COLO668 (cell line): Measurements from ENCODE around the gene SLC9A1.

Source experiments
- DNase-seq: peaks from one replicate; lab custom pipeline; 2025; ENCODE audit not compliant: unreplicated experiment; lab: John Stamatoyannopoulos, UW

The SLC9A1 gene

DNA sequence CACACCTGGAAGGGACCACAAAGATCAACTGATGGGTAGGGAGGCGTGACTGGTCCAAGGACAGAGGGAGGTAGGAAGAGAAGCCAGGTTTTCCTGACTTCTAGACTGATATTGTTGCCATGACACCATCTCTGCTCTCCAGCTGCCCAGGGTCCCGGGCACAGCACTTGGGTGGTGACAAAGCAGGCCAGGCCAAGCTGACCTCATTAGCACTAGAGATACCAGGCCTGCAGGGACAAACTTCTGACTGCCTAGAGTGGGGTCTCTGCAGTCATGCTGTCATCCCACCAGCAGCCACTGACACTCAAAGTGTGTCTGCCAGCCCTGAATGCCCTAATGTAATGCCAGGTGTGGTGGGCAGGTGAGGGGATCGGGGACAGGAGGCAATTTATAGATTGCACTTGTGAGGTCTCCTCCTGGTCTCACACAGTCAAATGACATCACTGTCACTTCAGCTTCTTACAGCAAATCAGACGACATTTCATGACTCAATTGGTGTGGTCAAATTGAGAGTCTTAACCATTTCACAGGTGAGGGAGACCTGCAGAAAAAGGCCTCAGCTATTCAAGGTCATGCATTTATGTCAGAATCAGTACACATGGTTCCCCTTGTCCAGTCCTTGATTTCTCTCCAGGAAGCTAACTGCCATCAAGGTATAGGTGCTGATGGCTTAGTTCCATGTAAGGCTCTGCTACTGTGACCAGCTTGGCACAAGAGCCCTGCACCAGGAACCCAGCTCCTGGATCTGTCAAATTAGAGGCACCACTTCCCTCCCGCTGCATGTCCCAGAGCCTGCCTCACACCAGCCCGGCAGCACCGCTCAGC, 2.7 kb downstream of the SLC9A1 start:
- no peak for DNase-seq

DNA sequence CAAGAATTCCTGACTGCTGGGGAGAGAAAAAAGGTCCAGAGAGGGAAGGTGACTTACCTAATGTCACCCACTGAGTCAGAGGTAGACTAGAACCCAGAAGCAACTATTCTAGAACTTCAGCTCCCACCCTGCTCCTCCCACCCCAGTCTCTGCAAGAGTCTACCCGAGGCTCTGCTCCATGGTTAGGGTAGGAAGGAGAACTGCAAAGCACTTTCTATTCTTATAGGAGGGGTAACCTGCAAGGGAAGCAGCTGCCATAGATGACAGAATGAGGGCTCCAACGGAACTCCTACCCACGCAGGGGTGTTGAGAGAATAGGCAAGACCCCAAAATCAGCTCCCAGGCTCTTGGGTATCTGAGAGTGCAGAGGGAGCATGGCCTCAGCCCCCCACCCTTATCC, 4.3 kb downstream of the SLC9A1 start:
- no peak for DNase-seq

DNA sequence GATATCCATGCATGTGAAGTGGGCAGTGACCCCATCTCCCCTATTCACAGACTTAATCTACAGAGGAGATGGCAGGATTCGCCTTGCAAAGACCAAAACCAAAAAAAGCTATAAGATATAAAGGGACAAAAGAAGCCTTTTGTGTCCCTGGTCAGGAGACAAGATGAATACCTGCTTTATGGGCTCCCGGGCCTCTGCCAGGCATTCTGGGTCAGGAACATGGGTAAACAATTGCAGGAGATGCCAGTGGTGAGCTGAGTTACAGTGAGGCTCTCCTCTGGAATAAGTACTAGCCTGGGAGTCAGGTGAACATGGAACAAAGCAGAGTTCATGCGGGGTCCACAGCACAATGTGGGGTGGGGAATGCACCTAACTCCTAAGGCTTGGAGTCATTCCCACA, 4.7 kb downstream of the SLC9A1 start:
- DNase-seq, result no peak

DNA sequence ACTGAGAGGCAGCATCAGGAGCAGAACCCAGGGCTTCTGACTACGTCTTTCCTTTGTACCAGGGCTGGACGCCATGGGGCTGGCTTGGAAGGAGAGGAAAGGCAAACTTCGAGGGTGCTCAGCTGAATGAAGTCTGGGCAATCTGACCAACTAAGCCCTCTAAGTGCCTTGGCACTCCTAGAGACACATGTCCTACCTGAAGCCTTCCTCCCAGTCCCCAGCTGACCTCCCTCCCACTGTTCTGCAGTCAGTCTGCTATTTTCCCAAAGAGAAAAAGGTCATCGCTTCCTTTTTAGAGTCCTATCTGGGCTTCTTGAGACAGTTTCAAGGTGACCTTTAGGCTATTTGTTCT, 5.2 kb downstream of the SLC9A1 start:
- no peak for DNase-seq

DNA sequence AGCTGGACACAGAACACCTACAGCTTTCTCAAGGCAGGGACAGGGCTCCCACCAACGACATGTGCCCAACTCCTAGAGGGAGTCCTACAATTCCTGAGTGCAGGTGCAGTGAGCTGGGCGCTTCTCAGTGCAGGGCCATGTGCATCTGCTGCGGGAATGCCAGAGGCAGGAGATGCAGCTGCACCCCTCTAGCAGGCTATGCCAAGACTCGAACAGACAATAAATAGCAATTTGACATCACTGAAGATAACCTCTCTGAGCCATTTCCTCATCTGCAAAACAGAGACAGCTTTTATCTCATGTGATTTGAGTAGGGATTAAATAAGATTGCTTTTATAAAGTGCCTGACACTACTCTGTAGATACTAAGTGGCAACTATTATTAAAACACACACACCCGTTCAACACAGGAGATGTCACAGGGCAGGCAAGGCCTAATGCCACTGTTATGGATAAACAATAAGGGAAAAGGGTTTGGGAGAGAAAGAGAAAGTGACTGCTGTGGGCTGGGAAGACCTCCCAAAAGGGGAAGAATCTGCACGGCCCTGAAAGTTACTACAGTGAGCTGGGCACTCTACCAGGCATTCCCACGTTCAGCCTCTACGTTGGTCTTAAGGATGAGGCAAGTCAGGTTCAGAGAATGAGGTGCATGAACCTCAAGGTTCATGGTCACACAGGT, 5.7 kb downstream of the SLC9A1 start:
- peak; percentile 33 for DNase-seq

DNA sequence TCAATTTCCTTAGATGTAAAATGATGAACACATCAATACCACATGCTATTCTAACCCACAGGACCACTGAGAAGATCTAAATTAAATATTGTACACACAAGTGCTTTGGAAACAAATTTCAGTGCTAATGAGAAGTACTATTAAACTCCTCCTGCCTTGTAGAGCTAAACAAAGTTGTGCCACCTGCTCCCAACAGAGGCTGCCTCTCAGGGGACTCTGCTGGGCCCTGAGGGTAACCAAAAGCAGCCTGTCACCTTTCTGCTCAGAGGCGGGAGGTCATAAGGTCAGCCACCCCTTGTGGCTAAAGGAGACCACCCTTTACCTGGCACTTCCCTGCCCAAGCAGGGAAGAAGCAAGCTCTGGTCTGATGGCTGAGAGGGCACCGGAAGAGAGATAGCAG, 6.3 kb downstream of the SLC9A1 start:
- no peak for DNase-seq

DNA sequence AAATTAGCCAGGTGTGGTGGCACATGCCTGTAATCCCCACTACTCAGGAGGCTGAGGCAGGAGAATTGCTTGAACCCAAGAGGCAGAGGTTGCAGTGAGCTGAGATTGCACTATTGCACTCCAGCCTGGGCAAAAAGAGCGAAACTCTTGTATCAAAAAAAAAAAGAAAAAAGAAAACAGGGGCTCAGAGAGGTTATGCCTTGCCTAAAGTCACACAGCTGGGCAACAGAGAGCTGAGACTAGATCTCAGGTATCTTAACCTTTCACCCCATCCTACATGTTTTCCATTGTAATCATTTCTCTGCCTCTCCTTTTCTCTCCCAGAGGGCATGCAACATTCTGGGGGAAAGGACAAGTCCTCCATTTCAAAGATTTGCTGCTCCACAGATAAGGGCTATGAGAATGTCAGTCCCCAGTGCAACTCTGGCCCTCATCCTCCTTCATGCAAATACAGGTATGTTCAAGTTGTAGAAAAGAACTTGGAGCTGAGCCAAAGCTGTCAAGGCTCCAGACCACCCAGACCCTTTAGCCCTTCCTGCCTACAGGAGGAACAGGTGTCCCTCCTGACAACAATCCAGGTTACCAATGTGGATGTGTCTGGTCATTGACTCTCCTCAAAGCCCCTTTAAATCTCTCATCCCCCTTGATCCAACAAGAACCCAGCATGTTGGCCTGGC, 6.9 kb downstream of the SLC9A1 start:
- no peak for DNase-seq

DNA sequence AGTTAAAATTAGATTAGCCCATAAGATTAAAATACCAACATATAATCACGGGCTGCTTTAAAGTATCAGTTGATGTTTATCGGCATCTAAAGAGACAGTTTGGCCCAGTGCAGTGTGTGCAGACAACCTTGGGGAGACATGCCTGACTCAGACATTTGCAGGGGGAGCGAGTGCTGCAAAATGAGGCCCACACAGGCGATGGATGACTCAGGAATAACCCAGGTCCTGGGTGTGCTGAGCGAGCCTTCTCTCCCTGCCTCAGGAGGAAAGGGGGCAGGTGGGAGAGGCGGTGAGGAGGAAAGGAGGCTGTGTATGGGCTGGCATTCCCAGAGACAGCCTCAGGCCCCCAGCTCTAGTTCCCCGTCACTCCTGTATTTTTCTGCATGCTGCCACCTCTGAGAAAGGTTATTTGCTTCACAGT, 9.0 kb downstream of the SLC9A1 start:
- DNase-seq, result no peak

DNA sequence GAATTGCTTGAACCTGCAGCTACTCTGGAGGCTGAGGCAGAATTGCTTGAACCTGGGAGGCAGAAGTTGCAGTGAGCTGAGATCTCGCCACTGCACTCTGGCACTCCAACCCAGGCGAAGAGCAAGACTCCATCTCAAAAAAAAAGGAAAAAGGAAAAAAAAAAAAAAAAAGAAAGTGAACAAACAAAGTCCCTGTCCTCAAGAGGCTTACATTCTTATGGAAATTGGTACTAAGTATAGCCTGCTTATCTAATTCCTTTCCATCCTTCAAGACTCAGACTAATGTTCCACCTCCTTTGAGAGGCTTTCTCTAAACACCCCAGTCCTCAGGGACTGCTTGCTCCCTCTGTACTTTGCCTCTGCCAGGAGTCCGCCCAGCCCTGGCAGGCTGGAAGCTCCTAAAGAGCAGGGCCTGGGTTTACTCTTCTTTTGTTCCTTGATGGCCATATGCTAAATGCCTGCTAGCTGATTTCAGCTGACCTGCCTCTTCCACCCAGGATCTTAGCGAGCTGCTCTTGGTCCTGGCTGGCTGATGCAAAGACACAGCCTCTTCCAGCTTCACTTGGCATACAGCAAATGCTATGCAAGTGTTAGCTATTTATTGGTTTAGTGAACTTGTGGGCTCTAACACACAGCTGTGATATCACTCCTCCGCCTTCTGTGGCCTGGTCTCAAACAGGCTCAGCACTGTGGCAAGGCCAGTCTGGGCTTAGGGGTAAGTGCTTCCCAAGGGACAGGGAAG, 9.8 kb downstream of the SLC9A1 start:
- DNase-seq, result no peak

DNA sequence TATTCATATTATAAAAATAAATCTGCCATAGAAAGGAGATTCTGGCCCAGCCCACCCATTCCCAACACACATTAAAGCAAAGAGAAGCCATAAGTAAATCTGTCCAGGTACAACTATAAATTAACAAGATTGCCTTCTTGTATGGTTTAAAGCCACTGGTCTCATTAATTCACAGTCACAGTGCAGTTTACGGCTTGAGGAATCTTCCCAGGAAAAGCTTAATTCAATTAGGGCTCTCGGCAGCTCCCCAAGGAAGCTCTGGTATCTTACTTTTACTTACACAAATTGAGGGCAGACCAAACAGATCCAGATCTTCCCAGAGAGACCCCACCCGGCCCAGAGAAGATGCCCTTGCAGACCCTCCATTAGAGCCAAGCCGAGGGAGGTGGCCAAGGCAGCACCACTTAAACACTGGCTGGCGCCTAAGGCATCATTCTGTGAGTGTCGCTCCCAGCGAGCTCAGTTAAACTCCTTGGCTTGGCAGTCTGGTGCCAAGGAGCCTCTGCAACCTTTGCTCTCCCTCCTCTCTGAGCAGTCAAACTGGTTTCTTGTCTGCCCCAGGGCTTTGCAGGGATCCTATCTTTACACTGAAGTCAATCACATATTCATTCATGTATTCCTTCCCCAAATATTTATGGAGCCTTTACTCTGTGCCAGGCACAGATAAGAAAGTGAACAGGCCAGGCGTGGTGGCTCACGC, 10.7 kb downstream of the SLC9A1 start:
- DNase-seq, result no peak

DNA sequence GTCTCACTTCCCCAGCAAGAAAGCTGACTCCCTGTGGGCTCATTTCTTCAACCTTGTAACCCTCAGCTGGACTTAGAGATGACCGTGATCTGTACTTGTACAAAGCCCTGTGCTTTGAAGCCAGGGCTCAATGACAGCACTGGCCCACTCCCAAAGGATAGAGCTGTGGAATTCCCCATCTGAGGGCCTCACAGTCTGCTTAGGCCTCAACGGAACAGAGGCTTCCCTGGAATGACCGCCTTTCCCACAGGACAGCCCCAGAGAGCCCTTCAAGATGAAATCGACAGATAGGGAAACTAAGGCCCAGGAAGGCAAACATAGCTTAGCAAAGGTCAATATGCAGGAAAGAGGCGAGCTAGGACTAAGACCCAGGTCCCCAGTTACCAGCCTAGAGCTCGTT, 11.5 kb downstream of the SLC9A1 start:
- DNase-seq, result no peak

DNA sequence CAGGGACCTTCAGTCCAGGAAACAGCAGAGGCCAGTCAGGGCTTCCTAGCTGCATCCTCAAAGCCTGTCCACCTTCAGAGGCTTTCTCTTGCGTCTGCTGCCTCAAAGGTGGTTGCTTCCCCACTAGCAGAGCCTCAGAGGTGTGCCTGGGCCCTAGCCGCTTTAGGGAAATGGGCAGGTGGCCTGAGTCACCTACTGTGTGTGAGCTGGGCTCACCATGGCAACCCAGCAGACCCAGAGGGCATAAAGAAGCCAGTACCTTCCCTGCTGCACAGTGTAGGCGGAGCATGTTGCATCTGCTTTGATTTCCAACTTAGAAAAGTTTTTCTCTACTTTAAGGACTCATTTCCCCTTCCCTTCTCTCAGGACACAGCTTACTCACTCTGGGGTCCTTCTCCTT, 12.5 kb downstream of the SLC9A1 start:
- peak; percentile 90 for DNase-seq

DNA sequence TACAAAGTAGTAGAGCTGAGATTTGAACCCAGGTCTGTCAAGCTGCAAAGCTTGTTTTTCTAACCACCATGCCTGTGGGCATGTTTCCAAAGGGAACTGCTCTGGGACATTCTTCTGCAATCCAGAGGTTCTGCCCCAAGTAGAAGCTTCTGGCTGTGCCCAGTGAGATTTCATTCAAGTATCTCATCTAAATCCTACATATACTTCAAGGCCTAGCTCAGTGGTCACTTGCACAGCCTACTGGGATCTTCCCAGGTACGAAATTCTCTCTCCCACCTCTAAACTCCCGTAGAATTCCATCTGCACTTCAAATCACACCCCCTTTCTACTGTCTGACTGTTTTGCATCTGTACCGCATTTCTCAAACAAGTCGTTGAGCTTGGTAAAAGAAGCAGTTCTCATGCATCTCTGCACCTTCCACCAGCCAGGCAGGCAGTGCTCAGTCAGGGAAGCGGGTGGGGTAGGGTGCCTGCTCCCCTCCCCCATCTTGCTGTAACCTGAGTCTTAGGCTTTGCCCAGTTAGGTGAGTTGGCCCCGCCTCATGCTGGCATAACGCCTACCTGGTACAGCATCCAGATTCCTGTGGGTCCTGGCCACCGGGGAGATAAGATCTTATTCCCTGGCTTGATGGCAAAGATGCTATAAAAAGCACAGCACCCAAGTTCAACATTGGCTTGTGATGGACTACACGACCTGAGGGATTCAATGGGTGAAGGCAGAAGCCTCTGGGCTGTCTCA, 13.5 kb downstream of the SLC9A1 start:
- DNase-seq, result peak; percentile 79

DNA sequence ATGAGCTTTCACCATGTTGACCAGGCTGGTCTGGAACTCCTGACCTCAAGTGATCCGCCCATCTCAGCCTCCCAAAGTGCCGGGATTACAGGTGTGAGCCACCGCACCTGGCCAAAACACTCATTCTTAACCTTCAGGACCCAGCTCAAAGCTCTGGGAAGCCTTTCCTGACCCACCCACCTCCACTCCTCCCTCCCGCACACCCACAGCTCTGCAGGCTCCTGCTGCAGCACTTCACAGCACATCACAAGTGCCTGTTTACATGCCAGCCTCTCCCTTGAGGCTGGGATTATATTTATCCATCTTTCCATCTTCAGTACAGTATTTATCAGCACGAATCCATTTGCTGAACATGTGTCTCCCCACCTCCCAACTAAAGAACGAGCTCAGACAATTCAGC, 14.9 kb downstream of the SLC9A1 start:
- no peak for DNase-seq

DNA sequence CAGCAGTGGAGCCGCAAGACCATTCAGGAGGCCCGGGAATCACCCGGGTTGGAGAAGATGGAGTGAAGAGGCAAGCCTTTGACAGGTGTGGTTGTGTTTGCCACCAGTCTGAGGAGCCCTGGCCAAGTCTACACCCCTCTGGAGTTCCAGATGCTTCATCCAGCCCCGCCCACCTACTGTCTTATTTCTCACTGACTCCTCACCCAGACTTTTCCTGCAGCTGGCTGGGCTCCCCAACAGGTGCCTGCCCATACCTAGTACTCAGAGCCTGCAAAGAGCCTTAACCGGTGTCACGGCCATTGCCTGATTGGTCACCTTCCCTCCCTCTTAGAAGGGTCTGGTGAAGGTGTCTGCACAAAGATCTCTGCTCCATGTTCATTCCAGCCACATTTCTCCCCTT, 16.0 kb downstream of the SLC9A1 start:
- no peak for DNase-seq

DNA sequence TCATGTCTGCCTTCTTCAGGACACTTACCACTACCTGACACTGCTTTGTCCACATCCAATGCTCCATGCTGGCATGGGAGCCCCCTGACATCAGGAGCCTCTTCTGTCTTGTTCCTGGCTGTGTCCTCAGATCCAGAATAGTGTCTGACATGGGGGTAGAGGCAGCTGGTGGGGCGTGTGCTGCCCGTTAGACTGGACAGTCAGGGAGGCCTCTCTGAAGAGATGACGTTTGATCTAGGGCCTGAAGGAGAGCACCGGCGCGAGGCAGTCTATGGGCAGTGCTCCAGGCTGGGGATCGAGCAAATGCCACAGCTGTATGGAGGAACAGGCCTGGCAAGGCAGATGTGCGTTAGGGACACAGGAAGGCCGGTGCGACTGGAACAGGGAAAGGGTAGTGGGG, 16.6 kb downstream of the SLC9A1 start:
- no peak for DNase-seq

DNA sequence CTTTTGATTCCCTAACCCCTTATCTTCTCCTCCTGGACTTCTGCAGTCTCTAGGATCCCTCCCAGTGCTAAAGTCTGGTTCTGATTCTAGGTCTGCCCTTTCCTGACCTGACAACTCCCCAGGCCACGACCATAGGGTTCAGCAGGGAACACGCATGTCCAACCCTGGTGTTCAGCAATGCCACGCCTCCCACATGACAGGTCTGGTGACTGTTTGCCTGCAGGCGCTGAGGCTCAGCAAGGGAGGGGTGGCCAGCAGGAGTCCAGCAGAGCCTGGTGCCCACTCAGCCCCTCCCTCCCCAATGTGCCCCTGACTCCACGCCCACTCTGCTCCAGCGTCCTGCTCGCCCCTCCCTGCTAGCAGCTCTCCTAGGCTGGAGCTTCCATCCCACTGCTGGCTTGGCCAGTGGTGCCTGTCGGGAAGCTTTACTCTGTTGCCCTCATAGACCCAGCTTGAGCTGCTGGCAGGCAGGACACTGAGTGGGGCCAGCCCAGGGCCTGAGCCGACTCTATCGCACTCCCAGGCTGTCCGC, 17.3 kb downstream of the SLC9A1 start:
- no peak for DNase-seq

DNA sequence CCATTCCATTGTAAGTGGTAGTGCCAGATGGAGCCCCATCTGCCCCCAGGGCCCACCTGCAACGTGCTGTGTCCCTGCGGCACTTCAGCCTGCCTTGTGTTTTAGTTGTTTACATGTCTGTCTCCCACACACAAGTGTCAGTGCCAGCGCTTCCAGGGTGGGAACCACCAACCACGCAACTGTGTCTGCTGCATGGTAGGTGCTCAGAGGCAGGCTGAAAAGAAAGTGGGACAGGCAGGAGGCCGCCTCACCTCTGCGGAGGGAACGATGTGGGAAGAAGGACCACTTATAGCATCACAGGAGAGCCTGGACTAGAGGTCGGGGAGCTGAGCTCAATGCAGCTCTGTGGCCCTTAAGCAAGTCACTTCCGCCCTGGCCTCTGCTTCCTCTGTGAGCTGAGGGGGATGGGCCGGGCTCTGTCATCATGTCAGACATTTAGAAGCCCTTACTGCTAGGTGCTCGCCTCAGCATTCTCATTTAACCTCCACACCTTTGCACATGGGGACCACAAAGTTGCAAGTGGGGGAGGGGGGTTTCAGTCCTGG, 17.9 kb downstream of the SLC9A1 start:
- peak; percentile 63 for DNase-seq

DNA sequence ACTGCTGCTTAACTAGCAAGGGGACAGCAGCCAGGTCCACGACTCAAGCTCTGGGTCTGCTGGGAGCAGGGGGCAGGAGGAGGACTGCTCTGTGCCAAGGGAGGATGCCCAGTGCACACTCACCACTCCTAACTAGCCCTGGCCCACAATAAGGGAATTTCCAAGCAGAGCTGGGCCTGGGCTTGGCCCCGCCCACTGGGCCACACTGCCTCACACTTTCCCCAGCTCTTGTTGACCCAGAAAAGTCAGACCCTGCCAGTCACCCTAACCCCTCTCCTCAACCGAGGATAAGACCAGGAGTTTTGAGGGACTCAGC, 18.7 kb downstream of the SLC9A1 start:
- no peak for DNase-seq
